T-helper 9 cell (primary cell): ENCODE measurements around the gene ANAPC10.
"Not testable (repeated sequence)": the region's sequence is repeated elsewhere in the genome, so short reads cannot be mapped to it uniquely, and the experiment has no call there.

Experiments used
- DNase-seq: peaks from one replicate; pipeline ENCODE4 v3.0.0-alpha.2; 2020
- total RNA-seq, 2 donors: gene quantifications; one replicate each; lab custom pipeline; 2026; lab: John Stamatoyannopoulos, UW

The ANAPC10 gene
- total RNA-seq = 2.4 to 4.7 reads per million in 2 donors

- DNase-seq = peak; percentile 92
These were observed at the start of gene ANAPC10, which contains the start of gene ABCE1 for GRCh38 chr4:145097821-145098674. Gene ANAPC10 (minus strand): TSS chr4:145098196. CDS start chr4:145096099, 2,097 bp downstream. Gene ABCE1 (plus strand): TSS chr4:145098311. CDS start chr4:145104413, 6,102 bp downstream.

GRCh38 chr4:145136219-145136618, 38.2 kb upstream of the ANAPC10 start:
- DNase-seq = not testable (repeated sequence)

GRCh38 chr4:145132511-145133098, 34.6 kb upstream of the ANAPC10 start:
- no peak for DNase-seq

GRCh38 chr4:145131848-145132247, 33.9 kb upstream of the ANAPC10 start:
- no peak for DNase-seq

- DNase-seq = no peak
These were observed 32.9 kb upstream of the ANAPC10 start for GRCh38 chr4:145130788-145131399.

GRCh38 chr4:145130130-145130529, 32.1 kb upstream of the ANAPC10 start:
- DNase-seq = no peak

GRCh38 chr4:145125396-145125795, 27.4 kb upstream of the ANAPC10 start:
- DNase-seq = no peak

- DNase-seq = no peak
These were observed 10.1 kb upstream of the ANAPC10 start for GRCh38 chr4:145108128-145108527.

- DNase-seq = no peak
These were observed 9.1 kb upstream of the ANAPC10 start for GRCh38 chr4:145107126-145107525.

- DNase-seq = no peak
These were observed 5.5 kb upstream of the ANAPC10 start for GRCh38 chr4:145103496-145103895.

- DNase-seq = no peak
These were observed 4.6 kb upstream of the ANAPC10 start for GRCh38 chr4:145102619-145103018.

GRCh38 chr4:145101091-145101490, 3.1 kb upstream of the ANAPC10 start:
- no peak for DNase-seq

GRCh38 chr4:145099653-145100052, 1.7 kb upstream of the ANAPC10 start:
- no peak for DNase-seq

GRCh38 chr4:145098675-145099037, 660 bp upstream of the ANAPC10 start:
- DNase-seq = peak; percentile 23

GRCh38 chr4:145097331-145097820, 620 bp downstream of the ANAPC10 start:
- no peak for DNase-seq

- no peak for DNase-seq
These were observed 4.4 kb downstream of the ANAPC10 start for GRCh38 chr4:145093638-145094037.

- DNase-seq = no peak
These were observed 7.6 kb downstream of the ANAPC10 start for GRCh38 chr4:145090380-145090779.

GRCh38 chr4:145083891-145084605, 13.9 kb downstream of the ANAPC10 start:
- DNase-seq = no peak

GRCh38 chr4:145081756-145082155, 16.2 kb downstream of the ANAPC10 start:
- no peak for DNase-seq

- DNase-seq = no peak
These were observed 21.5 kb downstream of the ANAPC10 start for GRCh38 chr4:145076469-145076855.

GRCh38 chr4:145075742-145076468, 22.1 kb downstream of the ANAPC10 start:
- DNase-seq = no peak

GRCh38 chr4:145071560-145071959, 26.4 kb downstream of the ANAPC10 start:
- no peak for DNase-seq
